SW480 (cell line): ENCODE measurements around the gene PTPRD.

Experiments used
- DNase-seq: peaks from one replicate; pipeline ENCODE4 v3.0.0-alpha.2; 2016; ENCODE audit warnings: low spot score

Gene PTPRD

GRCh38 chr9:8683496-8683895 is 1929.3 kb downstream of the PTPRD start:
- no peak for DNase-seq

- no peak for DNase-seq
These were observed 1932.1 kb downstream of the PTPRD start for GRCh38 chr9:8680658-8681057.

- DNase-seq, result no peak
These were observed 1932.6 kb downstream of the PTPRD start for GRCh38 chr9:8680157-8680556.

- DNase-seq, result no peak
These were observed 1933.4 kb downstream of the PTPRD start for GRCh38 chr9:8679371-8679822.

GRCh38 chr9:8677741-8678140 is 1935.1 kb downstream of the PTPRD start:
- no peak for DNase-seq

- no peak for DNase-seq
These were observed 1938.3 kb downstream of the PTPRD start for GRCh38 chr9:8674536-8674935.

GRCh38 chr9:8673830-8674229 is 1939.0 kb downstream of the PTPRD start:
- no peak for DNase-seq

- no peak for DNase-seq
These were observed 1942.1 kb downstream of the PTPRD start for GRCh38 chr9:8670751-8671150.

GRCh38 chr9:8668751-8669150 is 1944.1 kb downstream of the PTPRD start:
- DNase-seq, result no peak

GRCh38 chr9:8668231-8668630 is 1944.6 kb downstream of the PTPRD start:
- no peak for DNase-seq

- DNase-seq, result no peak
These were observed 1946.7 kb downstream of the PTPRD start for GRCh38 chr9:8666060-8666459.

- DNase-seq, result no peak
These were observed 1952.4 kb downstream of the PTPRD start for GRCh38 chr9:8660383-8660782.

GRCh38 chr9:8659108-8659507 is 1953.7 kb downstream of the PTPRD start:
- DNase-seq, result no peak

- DNase-seq, result no peak
These were observed 1957.7 kb downstream of the PTPRD start for GRCh38 chr9:8655071-8655470.

- DNase-seq, result no peak
These were observed 1958.9 kb downstream of the PTPRD start for GRCh38 chr9:8653855-8654254.

- no peak for DNase-seq
These were observed 1959.7 kb downstream of the PTPRD start for GRCh38 chr9:8653111-8653510.

- DNase-seq, result no peak
These were observed 1960.5 kb downstream of the PTPRD start for GRCh38 chr9:8652255-8652654.

- no peak for DNase-seq
These were observed 1961.0 kb downstream of the PTPRD start for GRCh38 chr9:8651846-8652215.

- no peak for DNase-seq
These were observed 1961.5 kb downstream of the PTPRD start for GRCh38 chr9:8651070-8651845.

GRCh38 chr9:8649807-8650206 is 1963.0 kb downstream of the PTPRD start:
- no peak for DNase-seq

- no peak for DNase-seq
These were observed 1963.6 kb downstream of the PTPRD start for GRCh38 chr9:8649160-8649559.

GRCh38 chr9:8648271-8648845 is 1964.4 kb downstream of the PTPRD start:
- no peak for DNase-seq

GRCh38 chr9:8647824-8648223 is 1965.0 kb downstream of the PTPRD start:
- no peak for DNase-seq

- DNase-seq, result no peak
These were observed 1968.2 kb downstream of the PTPRD start for GRCh38 chr9:8644571-8644970.
